HG02642 (cell line): ENCODE data around the gene PLAAT2.
A peak's percentile ranks its signal among the peaks of the same experiment; 100 is the strongest.
"Not testable (repeated sequence)": the region's sequence is repeated elsewhere in the genome, so short reads cannot be mapped to it uniquely, and the experiment has no call there.

ENCODE experiments used
- ATAC-seq: cut with Tn5 transposase; IDR thresholded peaks from one replicate; pipeline ENCODE4 v1.9.1; 2021; ENCODE audit warnings: mild to moderate bottlenecking; ENCODE audit not compliant: unreplicated experiment, poor library complexity

Gene PLAAT2

GRCh38 chr11:63581224-63581623, 18.0 kb upstream of the PLAAT2 start:
- ATAC-seq, result not testable (repeated sequence)

GRCh38 chr11:63578882-63579281, 15.7 kb upstream of the PLAAT2 start:
- ATAC-seq, result not testable (repeated sequence)

GRCh38 chr11:63574856-63575602, 11.8 kb upstream of the PLAAT2 start:
- no peak for ATAC-seq

- ATAC-seq, result no peak
These were observed 11.0 kb upstream of the PLAAT2 start for GRCh38 chr11:63573881-63574855.

GRCh38 chr11:63572026-63572688, 9.0 kb upstream of the PLAAT2 start:
- no peak for ATAC-seq

GRCh38 chr11:63569570-63569969, 6.4 kb upstream of the PLAAT2 start:
- ATAC-seq, result no peak

GRCh38 chr11:63567044-63567840, 4.1 kb upstream of the PLAAT2 start:
- ATAC-seq, result peak; percentile 71

- no peak for ATAC-seq
These were observed 1.7 kb upstream of the PLAAT2 start for GRCh38 chr11:63564784-63565350.

- peak; percentile 77 for ATAC-seq
These were observed 1.0 kb upstream of the PLAAT2 start for GRCh38 chr11:63564056-63564774.

- no peak for ATAC-seq
These were observed 2.5 kb downstream of the PLAAT2 start for GRCh38 chr11:63560506-63561180.

GRCh38 chr11:63558459-63559157, 4.6 kb downstream of the PLAAT2 start:
- no peak for ATAC-seq

- ATAC-seq, result no peak
These were observed 5.6 kb downstream of the PLAAT2 start for GRCh38 chr11:63557570-63557969.

GRCh38 chr11:63556404-63557013, 6.7 kb downstream of the PLAAT2 start:
- no peak for ATAC-seq

- ATAC-seq, result no peak
These were observed 8.3 kb downstream of the PLAAT2 start for GRCh38 chr11:63554877-63555223.

GRCh38 chr11:63553759-63554158, 9.4 kb downstream of the PLAAT2 start:
- ATAC-seq, result peak; percentile 76

- ATAC-seq, result no peak
These were observed 10.3 kb downstream of the PLAAT2 start for GRCh38 chr11:63552921-63553320.

GRCh38 chr11:63551889-63552266, 11.3 kb downstream of the PLAAT2 start:
- no peak for ATAC-seq
